GM18507 (cell line): ENCODE results near the gene SPACA4.

Source experiments
- DNase-seq: peaks from one replicate; pipeline ENCODE4 v3.0.0; 2011; ENCODE audit warnings: low read depth; ENCODE audit not compliant: insufficient read length; ENCODE audit errors: extremely low spot score
- FAIRE-seq: peaks from 2 replicates; lab custom pipeline; 2011; peaks lifted over from hg19 to GRCh38; lab: Jason Lieb, UNC

The SPACA4 gene

GRCh38 chr19:48616491-48617056, 10.0 kb downstream of the SPACA4 start:
- no peak for FAIRE-seq

GRCh38 chr19:48617146-48617937, 10.8 kb downstream of the SPACA4 start:
- no peak for FAIRE-seq
- no peak for DNase-seq

More at GRCh38 chr19:48616491-48617056, 10.0 kb downstream of the SPACA4 start:
- DNase-seq = no peak

- FAIRE-seq = no peak
- no peak for DNase-seq
Observed at GRCh38 chr19:48618278-48618915, 11.9 kb downstream of the SPACA4 start.

GRCh38 chr19:48618916-48619691, 12.6 kb downstream of the SPACA4 start, which contains the start of the genes RPL18 and SPHK2:
TSS of gene RPL18 (minus strand) at chr19:48619178. CDS start at chr19:48619143, 35 bp downstream.
TSS of gene SPHK2 (plus strand) at chr19:48619506. CDS start at chr19:48620515, 1,009 bp downstream.
- peak; percentile 98 for FAIRE-seq
- DNase-seq = peak; percentile 93

- no peak for DNase-seq
- FAIRE-seq = no peak
Observed at GRCh38 chr19:48619692-48620585, 13.4 kb downstream of the SPACA4 start.

- DNase-seq (no peak), FAIRE-seq (no peak)
Observed at GRCh38 chr19:48623556-48624066, 17.1 kb downstream of the SPACA4 start.

GRCh38 chr19:48624067-48624594, 17.6 kb downstream of the SPACA4 start:
- FAIRE-seq (peak; percentile 97), DNase-seq (peak; percentile 86)

GRCh38 chr19:48624791-48625723, 18.5 kb downstream of the SPACA4 start:
- FAIRE-seq = no peak
- DNase-seq = no peak

GRCh38 chr19:48625891-48626327, 19.4 kb downstream of the SPACA4 start:
- FAIRE-seq (no peak), DNase-seq (no peak)

GRCh38 chr19:48627201-48627864, 20.8 kb downstream of the SPACA4 start:
- DNase-seq (no peak), FAIRE-seq (no peak)

- no peak for DNase-seq
- FAIRE-seq = no peak
Observed at GRCh38 chr19:48627865-48628314, 21.3 kb downstream of the SPACA4 start.

GRCh38 chr19:48628486-48629296, 22.1 kb downstream of the SPACA4 start:
- DNase-seq (no peak), FAIRE-seq (no peak)

GRCh38 chr19:48629297-48629598, 22.7 kb downstream of the SPACA4 start:
- FAIRE-seq (no peak), DNase-seq (no peak)

GRCh38 chr19:48629599-48630295, 23.2 kb downstream of the SPACA4 start:
- FAIRE-seq = no peak

GRCh38 chr19:48630296-48631063, 23.9 kb downstream of the SPACA4 start:
- no peak for DNase-seq
- FAIRE-seq = no peak

More at GRCh38 chr19:48629599-48630295, 23.2 kb downstream of the SPACA4 start:
- no peak for DNase-seq
